ENCODE measurements around the gene NFATC1. TPM values are rescaled to one million over a fixed set of nuclear protein-coding genes. Genes with fewer than 3 reads are reported as not detected.

NFATC1 gene
- total RNA-seq, 1 donor from 2014 or later = 16.6 TPM

GRCh38 chr18:79571211-79572092 is 175.7 kb downstream of the NFATC1 start:
- peaks cover 11% of the 10 kb centered on the region for H3K9me3 ChIP-seq

GRCh38 chr18:79572093-79572780 is 176.5 kb downstream of the NFATC1 start:
- Histone ChIP-seq H3K4me1 (peaks cover 10% of the 10 kb centered on the region), H3K27me3 (peaks cover 8% of the 10 kb centered on the region), H3K27ac (no peak overlapping the region), H3K36me3 (no peaks in the 10 kb centered on the region), H3K4me3 (no peak overlapping the region), H3K9me3 (peaks cover 11% of the 10 kb centered on the region)
- intact Hi-C loops (cut with DNase I) = no loop called here
- ATAC-seq (no peak), DNase-seq (peak; percentile 57)
- TF ChIP-seq CTCF (IDR thresholded peaks at IDR 0.05) = no peak

More at GRCh38 chr18:79571211-79572092, 175.7 kb downstream of the NFATC1 start:
- peak; percentile 53 for DNase-seq
- no peak for ATAC-seq
- no peak for TF ChIP-seq CTCF (IDR thresholded peaks at IDR 0.05)
- Histone ChIP-seq H3K27me3 (peaks cover 10% of the 10 kb centered on the region), H3K36me3 (no peaks in the 10 kb centered on the region), H3K4me3 (no peak overlapping the region), H3K27ac (no peak overlapping the region), H3K4me1 (peaks cover 2% of the 10 kb centered on the region)
- intact Hi-C loops (cut with DNase I) = no loop called here

GRCh38 chr18:79572848-79573451 is 177.2 kb downstream of the NFATC1 start:
- H3K9me3 ChIP-seq = peaks cover 11% of the 10 kb centered on the region
- peaks cover 5% of the 10 kb centered on the region for H3K27me3 ChIP-seq
- TF ChIP-seq CTCF (IDR thresholded peaks at IDR 0.05) = no peak
- no peak overlapping the region for H3K27ac ChIP-seq
- no peaks in the 10 kb centered on the region for H3K36me3 ChIP-seq
- peaks cover 14% of the 10 kb centered on the region for H3K4me1 ChIP-seq
- intact Hi-C loops (cut with DNase I) = no loop called here
- no peak overlapping the region for H3K4me3 ChIP-seq
- ATAC-seq (no peak), DNase-seq (no peak)

GRCh38 chr18:79573921-79574491 is 178.3 kb downstream of the NFATC1 start:
- DNase-seq = peak; percentile 56
- Histone ChIP-seq H3K9me3 (peaks cover 11% of the 10 kb centered on the region), H3K36me3 (no peaks in the 10 kb centered on the region), H3K4me3 (no peak overlapping the region), H3K4me1 (peaks cover 14% of the 10 kb centered on the region), H3K27me3 (no peaks in the 10 kb centered on the region), H3K27ac (no peak overlapping the region)
- no peak for ATAC-seq
- intact Hi-C loops (cut with DNase I) = no loop called here
- TF ChIP-seq CTCF (IDR thresholded peaks at IDR 0.05) = no peak

GRCh38 chr18:79574938-79575525 is 179.3 kb downstream of the NFATC1 start:
- ATAC-seq (no peak), DNase-seq (peak; percentile 51)
- peaks cover 11% of the 10 kb centered on the region for H3K9me3 ChIP-seq
- H3K4me1 ChIP-seq = peaks cover 14% of the 10 kb centered on the region
- H3K4me3 ChIP-seq = no peak overlapping the region
- H3K27ac ChIP-seq = no peak overlapping the region
- no peaks in the 10 kb centered on the region for H3K36me3 ChIP-seq
- TF ChIP-seq CTCF (IDR thresholded peaks at IDR 0.05) = no peak
- intact Hi-C loops (cut with DNase I) = no loop called here
- H3K27me3 ChIP-seq = no peaks in the 10 kb centered on the region
